ENCODE data around the gene IFITM1.

The IFITM1 gene

DNA sequence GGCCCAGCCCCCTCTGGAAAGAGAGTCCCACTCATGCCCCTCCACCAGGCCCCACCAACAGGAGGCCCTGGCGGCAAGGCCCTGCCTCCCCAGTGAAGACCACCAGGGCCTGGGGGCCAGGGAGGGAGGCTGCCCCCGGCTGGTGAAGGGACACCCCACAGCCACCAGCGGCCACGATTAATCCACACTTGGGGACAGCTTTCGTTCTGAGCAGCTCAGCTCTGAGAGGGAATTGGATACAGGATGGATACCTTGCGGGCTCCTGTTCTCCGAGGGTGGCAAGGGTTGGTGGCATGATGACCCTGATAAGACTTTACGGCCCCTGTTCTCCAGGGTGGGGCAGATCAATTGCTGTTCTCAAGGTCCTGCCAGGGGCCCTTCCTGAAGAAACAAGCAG is 42.5 kb upstream of the IFITM1 start:
- no peak overlapping the region for H3K4me3 ChIP-seq (ENCODE audit: low read depth, low read length)
- TF ChIP-seq CTCF (IDR thresholded peaks at IDR 0.05; ENCODE audit: low read depth, low read length, missing control alignments) = no peak
- DNase-seq (ENCODE audit: low read depth) = no peak

DNA sequence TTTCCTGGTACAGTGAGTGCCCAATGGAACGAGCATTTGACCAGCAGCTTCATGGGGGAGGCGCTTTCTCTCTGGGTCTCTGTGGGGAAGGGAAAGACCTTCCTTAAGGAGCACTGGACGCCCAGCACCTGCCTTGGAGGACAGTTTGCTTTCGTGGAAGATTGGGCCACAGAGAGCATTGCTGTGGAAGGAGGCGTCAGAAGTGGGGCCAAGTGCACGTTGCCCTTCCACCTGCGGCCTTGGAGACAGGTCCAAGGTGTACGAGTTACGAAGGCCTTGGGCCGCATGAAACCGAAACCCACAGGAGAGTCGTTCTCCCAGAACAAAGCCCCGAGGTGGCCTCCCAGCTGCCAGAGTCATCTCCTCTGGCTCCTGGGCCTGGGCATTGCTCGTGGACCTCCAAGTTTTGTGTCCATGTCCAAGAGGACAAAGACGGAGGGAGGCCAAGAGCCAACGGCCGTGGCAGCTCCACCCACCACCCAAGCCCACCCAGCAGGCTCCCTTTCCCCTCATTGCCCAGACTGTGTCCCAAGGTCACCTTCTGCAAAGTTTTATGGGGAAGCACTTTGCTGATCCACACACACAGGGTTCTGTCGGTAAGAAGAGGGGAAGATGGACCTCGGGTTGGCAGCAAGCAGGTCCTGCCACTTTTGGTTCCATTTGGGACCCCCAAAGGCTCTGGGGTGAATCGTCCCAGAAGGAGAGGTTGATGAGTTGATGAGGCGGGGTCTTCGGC is 41.5 kb upstream of the IFITM1 start:
- H3K4me3 ChIP-seq (ENCODE audit: low read depth, low read length) = no peak overlapping the region
- DNase-seq (ENCODE audit: low read depth) = no peak
- TF ChIP-seq CTCF (IDR thresholded peaks at IDR 0.05; ENCODE audit: low read depth, low read length, missing control alignments) = no peak

DNA sequence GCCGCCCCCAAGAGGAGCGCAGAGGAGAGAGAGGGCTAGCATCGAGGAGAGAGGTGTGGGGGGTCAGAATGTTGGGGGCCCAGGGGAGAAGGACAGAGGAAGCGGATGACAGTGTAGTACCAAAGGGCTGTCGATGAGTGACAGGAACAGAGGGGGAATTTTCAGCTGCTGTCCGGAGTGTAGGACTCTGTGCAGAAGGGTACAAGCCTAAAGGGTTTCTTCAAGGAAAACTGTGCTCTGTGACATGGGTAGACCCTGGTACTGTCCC is 41.0 kb upstream of the IFITM1 start:
- no peak for DNase-seq (ENCODE audit: low read depth)

GRCh38 chr11:276219-276618 is 37.6 kb upstream of the IFITM1 start:
- H3K4me3 ChIP-seq (ENCODE audit: low read depth, low read length) = no peak overlapping the region
- TF ChIP-seq CTCF (IDR thresholded peaks at IDR 0.05; ENCODE audit: low read depth, low read length, missing control alignments) = no peak
- no peak for DNase-seq (ENCODE audit: low read depth)

More for the DNA sequence above, 41.0 kb upstream of the IFITM1 start:
- TF ChIP-seq CTCF (IDR thresholded peaks at IDR 0.05; ENCODE audit: low read depth, low read length, missing control alignments) = no peak
- H3K4me3 ChIP-seq (ENCODE audit: low read depth, low read length) = no peak overlapping the region

DNA sequence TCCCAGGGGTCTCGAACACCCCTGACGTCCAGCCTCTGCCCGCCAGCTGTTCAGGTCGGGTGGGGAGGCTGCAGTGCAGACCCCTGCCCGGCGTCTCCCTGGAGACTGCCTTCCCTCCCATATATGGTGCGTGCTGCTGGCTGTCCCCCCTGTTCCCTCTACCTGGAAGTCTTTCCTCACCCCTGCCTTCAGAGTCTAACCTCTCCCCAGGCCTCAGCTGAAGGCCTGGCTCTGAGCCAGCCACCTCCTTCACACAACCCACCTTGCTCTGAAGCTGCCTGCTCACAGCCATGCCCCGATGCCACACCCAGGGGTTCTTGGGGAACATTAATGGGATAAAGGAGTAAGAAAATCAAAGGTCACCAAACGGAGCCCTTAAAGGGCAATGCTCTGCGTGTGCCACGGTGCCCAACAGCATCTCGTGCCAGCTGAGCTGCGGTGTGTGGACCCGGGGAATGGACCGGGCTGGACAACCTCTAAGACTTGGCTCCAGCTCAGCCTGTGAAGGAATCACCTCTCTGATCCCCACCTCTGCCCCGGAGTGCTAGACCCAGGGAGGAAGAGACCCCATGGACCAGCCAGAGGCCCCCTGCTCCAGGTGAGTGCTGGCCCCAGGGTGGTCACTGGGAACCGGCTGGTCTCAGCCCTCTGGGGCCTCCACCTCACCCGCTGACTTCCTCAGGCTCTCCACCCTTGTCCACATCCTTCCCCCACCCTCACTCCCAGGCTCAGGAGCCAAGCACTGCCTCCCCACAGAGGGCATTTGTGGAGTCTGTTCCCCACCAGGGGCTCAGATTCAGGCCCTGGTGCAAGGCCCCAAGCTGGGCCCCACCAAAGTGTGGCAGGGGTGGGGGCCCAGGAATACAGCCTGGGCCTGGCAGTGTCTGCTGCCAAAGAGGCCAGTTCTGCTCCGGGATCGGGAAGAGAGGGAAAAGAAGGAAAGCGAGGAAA is 35.6 kb upstream of the IFITM1 start, which contains the start of gene NLRP6:
Gene NLRP6 (plus strand): TSS at position 407 of the 951 bp plus-strand sequence. CDS start 163 bp downstream, at position 570.
- H3K4me3 ChIP-seq (ENCODE audit: low read depth, low read length) = no peak within 1 kb of the TSS
- no peak for DNase-seq (ENCODE audit: low read depth)
- TF ChIP-seq CTCF (IDR thresholded peaks at IDR 0.05; ENCODE audit: low read depth, low read length, missing control alignments) = no peak

- no peak for DNase-seq (ENCODE audit: low read depth)
These were observed 34.5 kb upstream of the IFITM1 start for GRCh38 chr11:279040-279965.

More at GRCh38 chr11:279040-279965, 34.5 kb upstream of the IFITM1 start:
- no peak for TF ChIP-seq CTCF (IDR thresholded peaks at IDR 0.05; ENCODE audit: low read depth, low read length, missing control alignments)
- no peak overlapping the region for H3K4me3 ChIP-seq (ENCODE audit: low read depth, low read length)
